Astrocyte (in vitro differentiated cells and primary cell): ENCODE data around the gene PTPRM. TPM values are rescaled to one million over a fixed set of nuclear protein-coding genes. Genes with fewer than 3 reads are reported as not detected.

Experiments used
- DNase-seq: peaks from one replicate; pipeline ENCODE4 v3.0.0-alpha.2; 2010; ENCODE audit warnings: low read depth
- FAIRE-seq: peaks from 2 replicates; lab custom pipeline; 2011; peaks lifted over from hg19 to GRCh38; lab: Jason Lieb, UNC
- H2AFZ ChIP-seq: 2 replicates; pipeline ENCODE4 v1.6.0; 2012; ENCODE audit warnings: low read depth, low read length, inconsistent platforms
- H3K27ac ChIP-seq: 2 replicates; pipeline ENCODE4 v1.5.1; 2011; ENCODE audit warnings: low read depth, low read length, inconsistent platforms
- H3K27me3 ChIP-seq: 2 replicates; pipeline ENCODE4 v1.6.0; 2011; ENCODE audit warnings: low read length, inconsistent platforms; ENCODE audit not compliant: insufficient read depth
- H3K36me3 ChIP-seq: 2 replicates; pipeline ENCODE4 v1.5.1; 2011; ENCODE audit warnings: low read length, inconsistent platforms; ENCODE audit not compliant: insufficient read depth
- H3K4me1 ChIP-seq: 2 replicates; pipeline ENCODE4 v1.5.1; 2011; ENCODE audit warnings: low read length, inconsistent platforms; ENCODE audit not compliant: insufficient read depth
- H3K4me2 ChIP-seq: 2 replicates; pipeline ENCODE4 v1.6.0; 2012; ENCODE audit warnings: low read length, inconsistent platforms
- H3K4me3 ChIP-seq: 2 replicates; pipeline ENCODE4 v1.5.1; 2011; ENCODE audit warnings: low read depth, mild to moderate bottlenecking, low read length, inconsistent platforms; ENCODE audit not compliant: insufficient read depth
- H3K79me2 ChIP-seq: 2 replicates; pipeline ENCODE4 v1.6.0; 2012; ENCODE audit warnings: mild to moderate bottlenecking, low read length, inconsistent platforms; ENCODE audit not compliant: insufficient read depth
- H3K9ac ChIP-seq: 2 replicates; pipeline ENCODE4 v1.6.0; 2012; ENCODE audit warnings: mild to moderate bottlenecking, low read length, inconsistent platforms
- H3K9me3 ChIP-seq: 2 replicates; pipeline ENCODE4 v1.5.1; 2012; ENCODE audit warnings: low read depth, mild to moderate bottlenecking, low read length, inconsistent platforms; ENCODE audit not compliant: insufficient read depth
- H4K20me1 ChIP-seq: 2 replicates; pipeline ENCODE4 v1.6.0; 2012; ENCODE audit warnings: low read length, inconsistent platforms; ENCODE audit not compliant: insufficient read depth
- H3K27ac Mint-ChIP-seq: one replicate; pipeline ENCODE4 v1.8.0; 2021; ENCODE audit warnings: mild to moderate bottlenecking, mixed read lengths; ENCODE audit not compliant: unreplicated experiment
- H3K27me3 Mint-ChIP-seq: one replicate; pipeline ENCODE4 v1.8.0; 2021; ENCODE audit warnings: low read depth, mixed read lengths; ENCODE audit not compliant: unreplicated experiment
- H3K36me3 Mint-ChIP-seq: one replicate; pipeline ENCODE4 v1.8.0; 2021; ENCODE audit warnings: low read depth, mixed read lengths; ENCODE audit not compliant: unreplicated experiment
- H3K4me1 Mint-ChIP-seq: one replicate; pipeline ENCODE4 v1.8.0; 2021; ENCODE audit warnings: low read depth, mixed read lengths; ENCODE audit not compliant: unreplicated experiment
- H3K4me3 Mint-ChIP-seq: one replicate; pipeline ENCODE4 v1.8.0; 2021; ENCODE audit warnings: mild to moderate bottlenecking, moderate library complexity, mixed read lengths; ENCODE audit not compliant: unreplicated experiment
- H3K9me3 Mint-ChIP-seq: one replicate; pipeline ENCODE4 v1.8.0; 2021; ENCODE audit warnings: mild to moderate bottlenecking, mixed read lengths; ENCODE audit not compliant: unreplicated experiment
- EZH2 ChIP-seq: IDR thresholded peaks from 2 replicates; pipeline ENCODE4 v1.6.1; 2012; ENCODE audit warnings: mild to moderate bottlenecking, low read length, inconsistent platforms; ENCODE audit not compliant: insufficient read depth
- total RNA-seq: library from RNA; stranded (reverse); gene quantifications from 2 replicates; pipeline ENCODE4 v1.2.1, GENCODE V29; 2021
- TF ChIP-seq, protein P1 (sequence below): IDR thresholded peaks from 2 replicates; pipeline ENCODE4 v1.5.1; 2011; ENCODE audit warnings: low read depth, mild to moderate bottlenecking, inconsistent platforms, low read length, moderate library complexity; ENCODE audit not compliant: insufficient read depth

The PTPRM gene
- total RNA-seq, 1 donor from 2014 or later: 59.6 TPM

DNA sequence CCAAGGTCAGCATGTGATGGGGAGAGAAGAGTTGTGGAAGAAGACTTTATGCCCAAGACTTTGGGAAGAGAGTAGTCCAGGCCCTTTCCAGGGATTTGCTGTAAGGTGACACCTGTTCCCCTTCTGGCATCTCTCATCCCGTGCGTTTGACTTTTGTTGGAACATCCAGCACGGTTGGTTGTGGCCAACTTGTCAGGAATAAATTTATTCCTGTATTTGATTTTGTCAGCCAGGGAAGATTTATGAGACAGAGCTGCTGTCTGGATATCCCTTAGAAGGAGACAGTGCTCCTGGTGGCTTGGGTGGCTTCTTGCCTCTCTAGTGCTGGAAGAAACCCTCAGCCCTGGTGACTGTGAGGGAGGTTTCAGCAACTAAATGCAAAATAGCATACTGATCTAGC lies 121.5 kb downstream of the PTPRM start:
- Histone ChIP-seq H3K36me3 (no peaks in the 10 kb centered on the region), H3K4me2 (no peak overlapping the region), H3K9ac (no peak overlapping the region), H4K20me1 (peaks cover 10% of the 10 kb centered on the region), H3K27ac (no peak overlapping the region), H3K9me3 (no peaks in the 10 kb centered on the region), H3K4me1 (peaks cover 5% of the 10 kb centered on the region), H2AFZ (no peak overlapping the region), H3K27me3 (no peaks in the 10 kb centered on the region), H3K79me2 (peaks cover 7% of the 10 kb centered on the region), H3K4me3 (no peak overlapping the region)
- Mint-ChIP-seq H3K4me1 (peaks cover 19% of the 10 kb centered on the region), H3K27me3 (no peaks in the 10 kb centered on the region), H3K36me3 (no peaks in the 10 kb centered on the region), H3K27ac (no peak overlapping the region), H3K9me3 (peaks cover 2% of the 10 kb centered on the region), H3K4me3 (no peak overlapping the region)
- TF ChIP-seq EZH2: no peak
- TF ChIP-seq, protein P1, sequence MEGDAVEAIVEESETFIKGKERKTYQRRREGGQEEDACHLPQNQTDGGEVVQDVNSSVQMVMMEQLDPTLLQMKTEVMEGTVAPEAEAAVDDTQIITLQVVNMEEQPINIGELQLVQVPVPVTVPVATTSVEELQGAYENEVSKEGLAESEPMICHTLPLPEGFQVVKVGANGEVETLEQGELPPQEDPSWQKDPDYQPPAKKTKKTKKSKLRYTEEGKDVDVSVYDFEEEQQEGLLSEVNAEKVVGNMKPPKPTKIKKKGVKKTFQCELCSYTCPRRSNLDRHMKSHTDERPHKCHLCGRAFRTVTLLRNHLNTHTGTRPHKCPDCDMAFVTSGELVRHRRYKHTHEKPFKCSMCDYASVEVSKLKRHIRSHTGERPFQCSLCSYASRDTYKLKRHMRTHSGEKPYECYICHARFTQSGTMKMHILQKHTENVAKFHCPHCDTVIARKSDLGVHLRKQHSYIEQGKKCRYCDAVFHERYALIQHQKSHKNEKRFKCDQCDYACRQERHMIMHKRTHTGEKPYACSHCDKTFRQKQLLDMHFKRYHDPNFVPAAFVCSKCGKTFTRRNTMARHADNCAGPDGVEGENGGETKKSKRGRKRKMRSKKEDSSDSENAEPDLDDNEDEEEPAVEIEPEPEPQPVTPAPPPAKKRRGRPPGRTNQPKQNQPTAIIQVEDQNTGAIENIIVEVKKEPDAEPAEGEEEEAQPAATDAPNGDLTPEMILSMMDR: no peak
- FAIRE-seq (no peak), DNase-seq (no peak)

DNA sequence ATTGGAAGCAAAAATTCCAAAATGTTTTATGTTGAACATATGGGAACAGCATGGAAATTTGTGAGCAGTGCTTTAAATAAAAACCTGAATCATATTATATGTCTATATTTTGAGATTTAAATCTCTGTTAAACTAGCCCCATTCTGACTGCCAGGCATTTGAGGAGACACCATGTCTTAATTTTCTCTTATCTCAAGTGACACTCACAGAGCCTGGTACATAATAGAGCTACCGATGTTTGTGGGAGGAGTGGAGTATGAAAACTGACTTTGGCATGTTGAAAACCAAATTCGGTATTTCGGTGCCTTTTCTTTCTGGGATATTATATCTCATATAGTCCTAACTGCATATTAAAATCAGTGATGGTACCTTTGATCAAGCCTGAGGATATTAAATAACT lies 124.1 kb downstream of the PTPRM start:
- H3K36me3 ChIP-seq: no peaks in the 10 kb centered on the region
- Mint-ChIP-seq H3K4me1 (peaks cover 2% of the 10 kb centered on the region), H3K9me3 (peaks cover 2% of the 10 kb centered on the region), H3K36me3 (no peaks in the 10 kb centered on the region), H3K4me3 (no peak overlapping the region), H3K27ac (no peak overlapping the region), H3K27me3 (no peaks in the 10 kb centered on the region)
- no peak overlapping the region for H3K27ac ChIP-seq
- no peak overlapping the region for H3K4me2 ChIP-seq
- FAIRE-seq: no peak
- H3K9me3 ChIP-seq: no peaks in the 10 kb centered on the region
- H4K20me1 ChIP-seq: peaks cover 16% of the 10 kb centered on the region
- TF ChIP-seq, protein P1: no peak
- peaks cover 5% of the 10 kb centered on the region for H3K4me1 ChIP-seq
- H2AFZ ChIP-seq: no peak overlapping the region
- no peak for DNase-seq
- H3K27me3 ChIP-seq: no peaks in the 10 kb centered on the region
- no peak overlapping the region for H3K4me3 ChIP-seq
- H3K9ac ChIP-seq: no peak overlapping the region
- peaks cover 5% of the 10 kb centered on the region for H3K79me2 ChIP-seq

DNA sequence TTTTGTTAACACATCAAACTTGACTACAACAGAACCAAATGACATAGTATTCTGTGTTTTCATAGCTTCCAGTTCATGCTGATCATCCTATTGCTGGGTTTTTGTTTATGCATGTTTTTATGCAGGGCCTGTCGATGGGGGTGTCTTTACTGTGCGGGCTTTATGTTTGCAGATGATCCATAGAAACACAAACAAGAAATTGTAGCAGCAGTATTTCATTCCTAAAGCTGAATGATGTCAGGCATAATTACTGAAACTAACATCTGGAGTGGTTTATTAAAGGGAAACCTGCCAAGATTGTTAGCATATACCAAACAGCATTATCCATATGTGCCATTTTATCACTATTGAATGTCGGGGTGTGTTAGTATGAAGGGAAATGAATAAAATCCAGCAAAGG lies 129.7 kb downstream of the PTPRM start:
- no peaks in the 10 kb centered on the region for H3K9me3 ChIP-seq
- H3K79me2 ChIP-seq: peaks cover 14% of the 10 kb centered on the region
- H3K4me3 ChIP-seq: no peak overlapping the region
- H3K27ac ChIP-seq: no peak overlapping the region
- FAIRE-seq (no peak), DNase-seq (no peak)
- H3K9ac ChIP-seq: no peak overlapping the region
- no peaks in the 10 kb centered on the region for H3K36me3 ChIP-seq
- TF ChIP-seq, protein P1: no peak
- no peak for TF ChIP-seq EZH2
- no peak overlapping the region for H3K4me2 ChIP-seq
- H3K4me1 ChIP-seq: peaks cover 5% of the 10 kb centered on the region
- Mint-ChIP-seq H3K27ac (no peak overlapping the region), H3K27me3 (no peaks in the 10 kb centered on the region), H3K36me3 (no peaks in the 10 kb centered on the region), H3K4me3 (no peak overlapping the region), H3K4me1 (no peaks in the 10 kb centered on the region), H3K9me3 (peaks cover 2% of the 10 kb centered on the region)
- no peaks in the 10 kb centered on the region for H3K27me3 ChIP-seq
- no peak overlapping the region for H2AFZ ChIP-seq
- peaks cover 26% of the 10 kb centered on the region for H4K20me1 ChIP-seq
